Endodermal cell (in vitro differentiated cells): ENCODE results near the gene KRT15. TPM values are rescaled to one million over a fixed set of nuclear protein-coding genes. Genes with fewer than 3 reads are reported as not detected.

ENCODE experiments used
- DNase-seq: peaks from one replicate; pipeline ENCODE4 v3.0.0-alpha.2; 2017
- H3K27ac ChIP-seq: 2 replicates; pipeline ENCODE4 v1.5.1; 2013; ENCODE audit warnings: mild to moderate bottlenecking, low read depth, low read length, moderate library complexity
- H3K27me3 ChIP-seq: 2 replicates; pipeline ENCODE4 v1.6.1; 2013; ENCODE audit warnings: mild to moderate bottlenecking, low read length, moderate library complexity; ENCODE audit not compliant: insufficient read depth, control insufficient read depth, poor library complexity, severe bottlenecking
- H3K36me3 ChIP-seq: 2 replicates; pipeline ENCODE4 v1.7.0; 2013; ENCODE audit warnings: mild to moderate bottlenecking, low read length, moderate library complexity; ENCODE audit not compliant: control insufficient read depth, insufficient read depth
- H3K4me1 ChIP-seq: one replicate; pipeline ENCODE4 v1.7.0; 2013; ENCODE audit warnings: low read length; ENCODE audit not compliant: control insufficient read depth, insufficient read depth
- H3K4me3 ChIP-seq: 2 replicates; pipeline ENCODE4 v1.5.1; 2013; ENCODE audit warnings: mild to moderate bottlenecking, low read length, moderate library complexity
- H3K9ac ChIP-seq: 2 replicates; pipeline ENCODE4 v1.6.1; 2013; ENCODE audit warnings: mild to moderate bottlenecking, low read length, moderate library complexity; ENCODE audit not compliant: poor library complexity, severe bottlenecking; ENCODE audit errors: extremely low read depth
- H3K9me3 ChIP-seq: 2 replicates; pipeline ENCODE4 v1.6.1; 2013; ENCODE audit warnings: mild to moderate bottlenecking, low read length, moderate library complexity; ENCODE audit not compliant: control insufficient read depth
- H3K27ac Mint-ChIP-seq: 2 replicates; pipeline ENCODE4 v1.8.0; 2020; ENCODE audit warnings: mixed read lengths
- H3K27me3 Mint-ChIP-seq: 2 replicates; pipeline ENCODE4 v1.8.0; 2021; ENCODE audit warnings: mild to moderate bottlenecking, mixed read lengths; ENCODE audit not compliant: insufficient read depth
- H3K36me3 Mint-ChIP-seq: 2 replicates; pipeline ENCODE4 v1.8.0; 2020; ENCODE audit warnings: low read depth, mixed read lengths
- H3K4me1 Mint-ChIP-seq: 2 replicates; pipeline ENCODE4 v1.8.0; 2020; ENCODE audit warnings: mixed read lengths
- H3K4me3 Mint-ChIP-seq: 2 replicates; pipeline ENCODE4 v1.8.0; 2020; ENCODE audit warnings: mild to moderate bottlenecking, moderate library complexity, mixed read lengths
- H3K9me3 Mint-ChIP-seq: 2 replicates; pipeline ENCODE4 v1.8.0; 2020; ENCODE audit warnings: mild to moderate bottlenecking, mixed read lengths
- WGBS, 2 experiments: methylation state at CpG; one replicate each; pipeline versions ENCODE4 v1.1.5 to v1.1.7; 2013; ENCODE audit warnings: missing lambda C conversion rate in 2 of 2, mixed read lengths in 1 of 2; ENCODE audit not compliant: insufficient coverage in 1 of 2, insufficient read length in 1 of 2; 5-methylcytosine and 5-hydroxymethylcytosine counted together
- total RNA-seq, 2 donors: library from RNA; stranded (reverse); fragmentation: NEBNext Ultra II Directional in 1 of 2; extraction: Animal tissue kit (Norgen Biotek cat#: 25700) in 1 of 2; gene quantifications; 2 replicates in 1 of 2; 3 replicates in 1 of 2; pipeline ENCODE4 v1.2.1, GENCODE V29; 2021
- TF ChIP-seq, protein P1 (sequence below): fragments of 200-600 bp; sonication (generic); conservative IDR thresholded peaks from 2 replicates; pipeline ENCODE4 v1.5.0; 2021; ENCODE audit warnings: antibody characterized with exemption, mild to moderate bottlenecking

Gene KRT15
- total RNA-seq, 2 donors from 2014 or later = 0.95 to 1.2 TPM

DNA sequence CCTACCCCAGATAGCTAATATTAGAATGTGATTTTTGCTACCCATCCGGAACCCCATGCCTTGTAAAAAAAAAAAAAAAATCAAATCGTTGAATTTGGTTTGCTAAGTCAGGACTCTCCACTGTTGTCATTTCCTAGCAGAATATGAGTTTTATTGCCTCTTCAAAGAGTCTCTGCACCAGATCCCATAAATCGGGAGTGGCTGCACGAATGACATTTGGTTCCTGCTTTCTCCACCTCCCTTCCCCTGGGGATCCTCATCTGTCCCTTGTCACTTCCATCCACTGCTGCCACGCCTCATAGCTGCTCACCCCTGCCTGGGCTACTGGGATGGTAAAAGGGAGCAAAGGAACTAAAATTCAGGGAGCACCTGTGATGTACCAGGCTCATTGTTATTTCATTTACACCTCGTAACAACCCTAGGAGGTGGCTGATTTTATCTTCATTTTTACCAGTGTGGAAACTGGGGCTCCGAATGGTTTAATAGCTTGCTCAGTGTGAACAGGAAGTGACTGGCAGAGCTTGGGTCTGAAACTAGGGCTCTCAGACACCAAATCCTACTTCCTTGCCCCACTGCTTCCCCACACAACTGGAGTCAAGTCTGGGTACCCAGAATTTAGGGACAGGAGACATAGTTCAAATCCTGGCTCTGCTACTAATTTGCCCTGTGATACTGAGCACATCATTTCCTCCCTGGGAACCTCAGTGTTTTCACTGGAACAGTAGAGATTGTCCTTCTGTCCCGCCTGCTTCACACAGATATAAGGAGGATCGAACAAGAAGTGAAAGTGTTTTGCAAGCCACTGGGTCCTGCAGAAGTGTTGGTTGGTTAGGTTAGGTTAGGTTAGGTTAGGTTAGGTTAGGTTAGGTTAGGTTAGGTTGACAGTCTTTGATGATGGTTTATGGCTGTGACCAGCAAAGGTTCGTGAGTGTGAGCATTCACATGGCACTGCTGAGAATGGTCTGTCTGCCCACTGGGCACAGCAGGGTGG, 28.4 kb downstream of the KRT15 start:
- no peaks in the 10 kb centered on the region for H3K9me3 Mint-ChIP-seq
- Histone ChIP-seq H3K36me3 (no peaks in the 10 kb centered on the region), H3K9ac (no peak overlapping the region), H3K27ac (no peak overlapping the region), H3K4me1 (no peaks in the 10 kb centered on the region), H3K4me3 (no peak overlapping the region), H3K9me3 (no peaks in the 10 kb centered on the region), H3K27me3 (no peaks in the 10 kb centered on the region)
- H3K4me3 Mint-ChIP-seq = no peak overlapping the region
- TF ChIP-seq, protein P1, sequence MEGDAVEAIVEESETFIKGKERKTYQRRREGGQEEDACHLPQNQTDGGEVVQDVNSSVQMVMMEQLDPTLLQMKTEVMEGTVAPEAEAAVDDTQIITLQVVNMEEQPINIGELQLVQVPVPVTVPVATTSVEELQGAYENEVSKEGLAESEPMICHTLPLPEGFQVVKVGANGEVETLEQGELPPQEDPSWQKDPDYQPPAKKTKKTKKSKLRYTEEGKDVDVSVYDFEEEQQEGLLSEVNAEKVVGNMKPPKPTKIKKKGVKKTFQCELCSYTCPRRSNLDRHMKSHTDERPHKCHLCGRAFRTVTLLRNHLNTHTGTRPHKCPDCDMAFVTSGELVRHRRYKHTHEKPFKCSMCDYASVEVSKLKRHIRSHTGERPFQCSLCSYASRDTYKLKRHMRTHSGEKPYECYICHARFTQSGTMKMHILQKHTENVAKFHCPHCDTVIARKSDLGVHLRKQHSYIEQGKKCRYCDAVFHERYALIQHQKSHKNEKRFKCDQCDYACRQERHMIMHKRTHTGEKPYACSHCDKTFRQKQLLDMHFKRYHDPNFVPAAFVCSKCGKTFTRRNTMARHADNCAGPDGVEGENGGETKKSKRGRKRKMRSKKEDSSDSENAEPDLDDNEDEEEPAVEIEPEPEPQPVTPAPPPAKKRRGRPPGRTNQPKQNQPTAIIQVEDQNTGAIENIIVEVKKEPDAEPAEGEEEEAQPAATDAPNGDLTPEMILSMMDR = no peak
- H3K36me3 Mint-ChIP-seq = no peaks in the 10 kb centered on the region
- DNase-seq = no peak
- H3K27ac Mint-ChIP-seq = no peak overlapping the region
- H3K4me1 Mint-ChIP-seq = no peaks in the 10 kb centered on the region
- WGBS, 2 experiments = 95 to 96% methylated on average over 8 to 10 of the region's 10 CpGs
- H3K27me3 Mint-ChIP-seq = peaks cover 39% of the 10 kb centered on the region

- DNase-seq = no peak
- no peak within 1 kb of the TSS for H3K27ac Mint-ChIP-seq
- no peaks in the 10 kb centered on the region for H3K9me3 Mint-ChIP-seq
- no peak within 1 kb of the TSS for H3K27ac ChIP-seq
- H3K9ac ChIP-seq = no peak within 1 kb of the TSS
- no peak within 1 kb of the TSS for H3K4me3 ChIP-seq
- TF ChIP-seq, protein P1 = no peak
- H3K36me3 ChIP-seq = no peaks in the 10 kb centered on the region
- H3K4me3 Mint-ChIP-seq = no peak within 1 kb of the TSS
- H3K36me3 Mint-ChIP-seq = no peaks in the 10 kb centered on the region
- 95 to 100% methylated on average over 5 to 12 of the region's 12 CpGs for WGBS, 2 experiments
- peaks cover 39% of the 10 kb centered on the region for H3K27me3 Mint-ChIP-seq
- H3K4me1 Mint-ChIP-seq = no peaks in the 10 kb centered on the region
- no peaks in the 10 kb centered on the region for H3K9me3 ChIP-seq
- no peaks in the 10 kb centered on the region for H3K27me3 ChIP-seq
- peaks cover 1% of the 10 kb centered on the region for H3K4me1 ChIP-seq
Measured at GRCh38 chr17:41489531-41489930, 29.2 kb downstream of the KRT15 start, which contains the start of gene KRT36. Gene KRT36, minus strand, starts transcription at chr17:41489910. Its CDS starts 46 bp downstream, at chr17:41489864.

DNA sequence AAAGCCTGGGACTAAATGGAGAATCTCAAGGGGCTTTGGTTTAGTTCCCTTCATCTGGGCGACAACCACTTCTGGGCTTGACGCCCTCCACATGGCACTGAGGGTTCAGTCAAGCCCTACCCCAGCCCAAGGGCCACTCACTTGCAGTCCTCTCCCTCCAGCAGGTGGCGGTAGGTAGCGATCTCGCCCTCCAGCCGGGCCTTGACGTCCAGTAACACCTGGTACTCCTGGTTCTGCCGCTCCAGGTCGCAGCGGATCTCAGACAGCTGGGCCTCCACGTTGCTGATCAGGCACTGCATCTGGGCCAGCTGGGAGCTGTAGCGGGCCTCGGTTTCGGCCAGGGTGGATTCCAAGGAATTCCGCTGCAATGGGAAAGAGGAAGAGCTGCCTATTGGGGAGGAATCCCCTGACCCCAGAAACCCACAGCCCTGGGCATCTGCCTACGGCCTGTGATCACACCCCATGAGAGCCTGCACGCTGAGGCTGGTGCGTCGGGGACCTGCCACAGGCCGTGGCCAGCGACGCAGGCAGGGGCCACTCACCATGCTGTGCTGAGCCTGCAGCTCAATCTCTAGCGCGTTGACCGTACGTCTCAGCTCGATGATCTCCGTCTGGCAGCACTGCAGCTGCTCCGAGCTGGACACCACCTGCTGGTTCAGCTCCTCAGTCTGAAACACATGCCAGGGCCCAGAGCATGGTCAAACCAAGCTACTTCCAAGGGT, 31.7 kb downstream of the KRT15 start:
- Histone ChIP-seq H3K9ac (no peak overlapping the region), H3K27me3 (no peaks in the 10 kb centered on the region), H3K9me3 (no peaks in the 10 kb centered on the region), H3K36me3 (no peaks in the 10 kb centered on the region), H3K4me1 (peaks cover 7% of the 10 kb centered on the region), H3K27ac (no peak overlapping the region), H3K4me3 (no peak overlapping the region)
- DNase-seq = peak; percentile 97
- TF ChIP-seq, protein P1 = peak; percentile 91
- peaks cover 29% of the 10 kb centered on the region for H3K27me3 Mint-ChIP-seq
- H3K27ac Mint-ChIP-seq = no peak overlapping the region
- WGBS, 2 experiments = 73 to 92% methylated on average over 15 to 29 of the region's 29 CpGs
- H3K4me3 Mint-ChIP-seq = no peak overlapping the region
- no peaks in the 10 kb centered on the region for H3K9me3 Mint-ChIP-seq
- peaks cover 10% of the 10 kb centered on the region for H3K4me1 Mint-ChIP-seq
- no peaks in the 10 kb centered on the region for H3K36me3 Mint-ChIP-seq
